Measurements from ENCODE around the gene TUSC2.
A peak's percentile ranks its signal among the peaks of the same experiment; 100 is the strongest.

The TUSC2 gene

DNA sequence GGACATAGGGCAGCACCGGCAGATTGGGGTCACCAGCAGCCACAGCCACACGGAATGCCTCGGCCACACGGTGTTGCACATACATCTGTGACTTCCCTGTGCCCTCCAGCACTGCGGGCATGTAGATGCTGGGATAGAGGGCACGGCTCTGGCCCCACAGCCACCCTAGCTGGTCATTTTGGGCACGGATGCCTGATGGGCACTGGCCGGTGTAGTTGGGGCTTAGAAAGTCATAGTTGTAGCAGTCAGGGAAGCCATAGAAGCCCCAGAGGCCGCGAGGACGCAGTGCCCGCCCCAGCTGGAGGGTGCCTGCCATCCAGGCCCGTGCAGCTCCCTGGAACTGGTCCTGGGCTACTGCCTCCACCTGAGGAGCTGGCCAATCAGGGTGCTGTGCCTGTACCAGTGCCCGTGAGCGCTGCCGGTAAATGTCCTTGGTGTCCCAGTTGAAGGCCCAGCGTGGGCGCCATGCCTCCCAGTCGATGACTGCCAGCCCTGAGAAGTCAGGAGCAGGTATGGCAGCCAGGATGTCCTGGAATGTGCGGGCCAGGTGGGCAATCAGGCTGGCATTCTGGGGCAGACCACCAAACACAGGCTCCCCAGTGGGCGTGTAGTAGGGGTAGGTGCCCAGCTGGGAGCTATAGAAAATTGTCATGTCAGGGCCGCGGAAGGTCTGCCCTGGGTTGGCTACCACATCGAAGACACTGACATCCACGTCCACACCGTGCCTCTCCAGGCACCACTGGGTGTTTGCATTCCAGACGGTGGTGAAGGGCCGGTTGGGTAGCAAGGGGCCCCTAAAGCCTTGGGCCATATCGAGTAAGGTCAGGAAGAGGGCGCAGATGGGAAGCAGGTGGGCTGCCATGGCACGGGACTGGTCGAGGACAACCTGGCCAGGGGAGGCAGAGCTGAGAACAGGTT, 25.7 kb downstream of the TUSC2 start:
- Histone ChIP-seq H3K36me3 (ENCODE audit: control insufficient read depth in 1 of 2, insufficient read depth in 2 of 2, low read length in 2 of 2) (no peaks in the 10 kb centered on the region), H3K27me3 (ENCODE audit: control insufficient read depth in 1 of 2, insufficient read depth in 2 of 2, low read length in 2 of 2) (no peaks in the 10 kb centered on the region), H3K27ac (ENCODE audit: low read depth, low read length) (peak overlapping the region; percentile 62), H3K4me1 (ENCODE audit: control insufficient read depth in 1 of 2, insufficient read depth in 2 of 2, low read length in 2 of 2) (peaks cover 31 to 38% of the 10 kb centered on the region in 2 donors), H3K9me3 (ENCODE audit: control insufficient read depth in 1 of 2, low read length in 2 of 2) (no peaks in the 10 kb centered on the region), H3K4me3 (ENCODE audit: low read depth in 1 of 2, low read length in 2 of 2) (peak overlapping the region; percentile 35 to 36), H3K9ac (ENCODE audit: low read depth in 1 of 2, low read length in 2 of 2) (peak overlapping the region in 1 of 2 donors; percentile 32)

DNA sequence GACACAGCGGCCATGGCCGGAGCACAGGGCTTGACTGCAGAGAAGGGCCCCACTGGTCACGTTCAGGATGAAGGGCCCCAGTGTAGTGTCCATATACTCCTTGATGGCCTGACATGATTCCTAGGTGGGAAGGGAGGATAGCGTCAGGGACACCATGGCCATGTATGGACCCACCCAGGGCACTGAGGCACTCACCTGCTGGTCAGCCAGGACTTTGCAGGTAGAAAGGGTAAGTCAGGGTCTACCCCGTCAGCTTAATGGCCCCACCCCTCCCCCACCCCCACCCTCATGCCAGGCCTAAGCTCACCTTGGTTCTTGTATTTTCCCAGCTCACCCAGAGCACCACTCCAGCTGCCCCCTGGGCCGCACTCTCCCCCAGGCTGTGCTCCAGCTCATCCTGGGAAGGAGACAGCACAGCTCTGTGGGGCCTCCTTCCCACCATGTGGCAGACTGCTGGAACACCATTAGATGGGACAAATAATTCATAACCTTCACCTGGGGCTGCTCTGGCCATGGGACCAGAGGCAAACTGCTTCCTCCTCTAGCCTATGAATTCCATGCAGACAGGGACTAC, 27.3 kb downstream of the TUSC2 start:
- H3K9ac ChIP-seq (ENCODE audit: low read depth in 1 of 2, low read length in 2 of 2), result peak overlapping the region; percentile 75 to 76
- peak overlapping the region; percentile 62 to 74 for H3K4me3 ChIP-seq (ENCODE audit: low read depth in 1 of 2, low read length in 2 of 2)
- H3K4me1 ChIP-seq (ENCODE audit: control insufficient read depth in 1 of 2, insufficient read depth in 2 of 2, low read length in 2 of 2), result peaks cover 31 to 39% of the 10 kb centered on the region in 2 donors
- H3K9me3 ChIP-seq (ENCODE audit: control insufficient read depth in 1 of 2, low read length in 2 of 2), result no peaks in the 10 kb centered on the region
- H3K27me3 ChIP-seq (ENCODE audit: control insufficient read depth in 1 of 2, insufficient read depth in 2 of 2, low read length in 2 of 2), result no peaks in the 10 kb centered on the region
- H3K36me3 ChIP-seq (ENCODE audit: control insufficient read depth in 1 of 2, insufficient read depth in 2 of 2, low read length in 2 of 2), result no peaks in the 10 kb centered on the region
- peak overlapping the region; percentile 85 for H3K27ac ChIP-seq (ENCODE audit: low read depth, low read length)

DNA sequence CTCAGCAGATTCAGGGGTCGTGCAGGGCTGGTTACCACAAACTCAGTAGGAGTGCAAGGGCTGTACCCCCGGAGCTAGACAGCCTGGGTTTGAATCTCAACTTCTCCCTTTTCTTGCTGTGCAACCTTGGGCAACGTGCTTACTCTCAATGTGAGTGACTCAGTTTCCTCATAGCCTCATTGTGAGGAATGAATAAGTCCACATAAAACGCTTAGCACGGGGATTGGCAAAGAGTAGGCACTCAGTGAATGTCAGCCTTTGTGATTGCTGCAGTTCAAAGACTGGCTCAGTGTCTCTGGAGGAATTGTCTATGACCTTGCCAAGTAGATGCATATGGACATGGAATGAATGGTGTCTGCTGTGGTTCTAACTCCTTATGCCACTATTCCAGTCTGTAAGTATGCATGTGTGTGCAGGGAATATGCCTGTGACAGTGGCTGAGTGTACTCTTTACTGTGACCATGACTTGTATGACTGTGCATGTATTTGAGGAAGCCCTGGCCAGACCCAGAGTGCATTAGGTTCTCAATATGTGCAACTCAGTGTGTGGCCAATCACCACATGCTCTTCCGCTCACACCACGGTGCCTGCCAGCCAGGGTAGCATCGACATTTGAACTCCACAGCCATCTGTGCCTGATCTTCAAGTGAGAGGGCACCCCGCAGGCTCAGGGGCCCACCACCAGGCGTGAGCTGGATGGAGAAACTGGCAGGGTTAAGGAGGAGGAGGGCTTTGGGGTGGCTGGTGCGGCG, 27.9 kb downstream of the TUSC2 start:
- H3K4me1 ChIP-seq (ENCODE audit: control insufficient read depth in 1 of 2, insufficient read depth in 2 of 2, low read length in 2 of 2), result peaks cover 31 to 39% of the 10 kb centered on the region in 2 donors
- peak overlapping the region; percentile 62 to 74 for H3K4me3 ChIP-seq (ENCODE audit: low read depth in 1 of 2, low read length in 2 of 2)
- peak overlapping the region; percentile 85 for H3K27ac ChIP-seq (ENCODE audit: low read depth, low read length)
- no peaks in the 10 kb centered on the region for H3K27me3 ChIP-seq (ENCODE audit: control insufficient read depth in 1 of 2, insufficient read depth in 2 of 2, low read length in 2 of 2)
- peak overlapping the region; percentile 75 to 76 for H3K9ac ChIP-seq (ENCODE audit: low read depth in 1 of 2, low read length in 2 of 2)
- no peaks in the 10 kb centered on the region for H3K9me3 ChIP-seq (ENCODE audit: control insufficient read depth in 1 of 2, low read length in 2 of 2)
- no peaks in the 10 kb centered on the region for H3K36me3 ChIP-seq (ENCODE audit: control insufficient read depth in 1 of 2, insufficient read depth in 2 of 2, low read length in 2 of 2)

DNA sequence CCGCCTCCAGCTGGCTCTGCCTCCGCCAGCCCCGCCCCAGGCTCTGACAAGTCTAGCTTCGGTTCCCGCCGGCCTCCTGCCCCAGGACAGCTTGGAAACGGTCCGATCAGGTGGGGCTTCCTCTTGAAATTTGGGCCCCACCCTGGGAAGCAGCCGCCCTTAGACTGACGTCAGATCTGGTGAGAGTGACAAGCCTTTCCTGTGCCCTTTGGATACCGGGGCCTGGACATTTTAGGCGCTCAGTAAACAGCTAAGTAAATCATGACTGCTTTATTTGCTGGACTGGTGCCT, 28.4 kb downstream of the TUSC2 start:
- Histone ChIP-seq H3K9ac (ENCODE audit: low read depth in 1 of 2, low read length in 2 of 2) (peak overlapping the region; percentile 75 to 76), H3K27ac (ENCODE audit: low read depth, low read length) (peak overlapping the region; percentile 85), H3K27me3 (ENCODE audit: control insufficient read depth in 1 of 2, insufficient read depth in 2 of 2, low read length in 2 of 2) (no peaks in the 10 kb centered on the region), H3K36me3 (ENCODE audit: control insufficient read depth in 1 of 2, insufficient read depth in 2 of 2, low read length in 2 of 2) (no peaks in the 10 kb centered on the region), H3K4me1 (ENCODE audit: control insufficient read depth in 1 of 2, insufficient read depth in 2 of 2, low read length in 2 of 2) (peaks cover 31 to 39% of the 10 kb centered on the region in 2 donors), H3K9me3 (ENCODE audit: control insufficient read depth in 1 of 2, low read length in 2 of 2) (no peaks in the 10 kb centered on the region), H3K4me3 (ENCODE audit: low read depth in 1 of 2, low read length in 2 of 2) (peak overlapping the region; percentile 62 to 74)

DNA sequence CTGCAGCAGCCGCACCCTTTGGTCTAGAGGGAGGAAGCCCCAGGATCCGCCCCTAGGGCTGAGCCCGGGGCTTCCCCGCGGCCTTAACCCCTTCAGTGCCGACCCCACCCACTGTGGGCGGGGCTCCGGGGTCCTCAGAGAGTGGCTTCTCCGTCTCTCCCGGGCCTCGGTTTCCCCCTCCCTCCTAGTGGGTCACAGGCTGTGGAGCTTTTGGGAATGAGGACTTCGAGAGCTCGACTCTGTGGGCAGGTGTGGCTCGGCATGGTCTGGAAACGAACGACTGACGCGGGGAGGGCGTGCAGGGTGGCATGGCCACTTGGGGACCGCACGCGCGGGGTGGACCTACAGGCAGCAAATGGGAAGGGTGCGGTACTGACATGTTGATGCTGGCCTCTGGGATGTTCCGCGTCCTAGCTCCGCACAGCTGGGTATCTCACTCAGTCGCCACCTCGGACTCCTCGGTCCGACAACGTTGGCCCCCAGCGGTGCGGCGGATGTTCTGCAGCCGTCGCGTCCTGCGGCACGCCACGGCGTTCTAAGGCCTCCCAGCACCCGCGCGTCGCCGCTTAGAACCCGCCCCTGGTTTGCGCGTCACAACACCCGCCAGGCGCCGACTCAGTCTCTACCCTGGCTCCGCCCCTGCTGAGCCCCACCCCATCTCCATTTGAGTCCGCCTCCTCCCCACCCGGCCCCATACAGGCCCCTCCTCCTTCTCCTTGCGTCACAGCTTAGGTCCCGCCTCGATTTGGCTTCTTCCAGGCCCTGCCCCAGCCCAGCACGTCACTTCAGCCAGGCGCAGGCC, 29.0 kb downstream of the TUSC2 start, which contains the start of the genes HYAL3 and NAA80:
Gene HYAL3 (minus strand): TSS at position 570 of the 802 bp plus-strand sequence. CDS start 3,803 bp downstream, outside the sequence.
Gene NAA80 (minus strand): TSS at position 570 of the 802 bp plus-strand sequence. CDS start 1,942 bp downstream, outside the sequence.
- Histone ChIP-seq H3K9me3 (ENCODE audit: control insufficient read depth in 1 of 2, low read length in 2 of 2) (no peaks in the 10 kb centered on the region), H3K4me1 (ENCODE audit: control insufficient read depth in 1 of 2, insufficient read depth in 2 of 2, low read length in 2 of 2) (peaks cover 31 to 39% of the 10 kb centered on the region in 2 donors), H3K4me3 (ENCODE audit: low read depth in 1 of 2, low read length in 2 of 2) (peak within 1 kb of the TSS; percentile 87 to 93), H3K36me3 (ENCODE audit: control insufficient read depth in 1 of 2, insufficient read depth in 2 of 2, low read length in 2 of 2) (no peaks in the 10 kb centered on the region), H3K9ac (ENCODE audit: low read depth in 1 of 2, low read length in 2 of 2) (peak within 1 kb of the TSS; percentile 89 to 97), H3K27me3 (ENCODE audit: control insufficient read depth in 1 of 2, insufficient read depth in 2 of 2, low read length in 2 of 2) (no peaks in the 10 kb centered on the region), H3K27ac (ENCODE audit: low read depth, low read length) (peak within 1 kb of the TSS; percentile 93)

DNA sequence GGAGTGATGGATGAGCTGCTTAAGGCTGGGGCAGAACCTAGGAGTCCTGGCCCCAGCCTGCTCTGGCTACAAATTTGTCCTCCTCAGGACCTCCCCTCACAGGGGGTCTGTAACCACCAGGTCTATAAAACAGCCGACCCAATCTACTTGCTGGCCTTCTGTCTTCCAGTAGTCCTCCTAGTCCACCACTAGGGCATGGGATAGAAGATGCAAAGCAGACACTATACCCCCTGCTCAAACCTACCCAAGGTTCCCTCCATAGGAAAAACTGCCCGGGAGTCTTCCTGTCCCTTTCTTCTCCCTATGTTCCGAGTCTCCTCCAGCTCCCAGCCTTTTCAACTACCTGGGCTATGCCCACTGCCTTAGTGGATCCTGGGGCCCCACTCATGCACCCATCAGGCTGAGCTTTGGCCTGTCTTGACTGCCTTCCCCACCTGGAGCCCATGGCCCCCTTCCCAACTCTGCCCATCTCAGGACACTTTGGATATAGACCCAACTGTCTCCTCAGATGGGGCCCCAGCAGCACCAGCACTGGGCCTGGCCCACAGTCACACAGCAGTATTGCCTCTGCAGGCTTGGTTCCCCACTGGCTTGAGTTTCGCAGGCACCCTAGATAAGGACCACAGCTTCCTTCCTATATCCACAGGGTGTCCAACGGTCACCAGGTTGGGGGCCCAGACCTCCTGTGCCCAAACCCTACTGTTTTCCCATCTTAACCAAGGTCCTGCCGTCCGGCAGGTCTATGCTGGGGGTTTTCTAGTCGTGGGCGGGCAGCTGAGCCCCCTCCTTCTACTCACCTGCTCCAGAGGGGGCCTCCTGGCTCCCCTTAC, 29.9 kb downstream of the TUSC2 start:
- Histone ChIP-seq H3K9me3 (ENCODE audit: control insufficient read depth in 1 of 2, low read length in 2 of 2) (no peaks in the 10 kb centered on the region), H3K4me1 (ENCODE audit: control insufficient read depth in 1 of 2, insufficient read depth in 2 of 2, low read length in 2 of 2) (peaks cover 28 to 39% of the 10 kb centered on the region in 2 donors), H3K27ac (ENCODE audit: low read depth, low read length) (peak overlapping the region; percentile 93), H3K36me3 (ENCODE audit: control insufficient read depth in 1 of 2, insufficient read depth in 2 of 2, low read length in 2 of 2) (no peaks in the 10 kb centered on the region), H3K9ac (ENCODE audit: low read depth in 1 of 2, low read length in 2 of 2) (peak overlapping the region; percentile 89 to 97), H3K4me3 (ENCODE audit: low read depth in 1 of 2, low read length in 2 of 2) (peak overlapping the region; percentile 87 to 93), H3K27me3 (ENCODE audit: control insufficient read depth in 1 of 2, insufficient read depth in 2 of 2, low read length in 2 of 2) (no peaks in the 10 kb centered on the region)

DNA sequence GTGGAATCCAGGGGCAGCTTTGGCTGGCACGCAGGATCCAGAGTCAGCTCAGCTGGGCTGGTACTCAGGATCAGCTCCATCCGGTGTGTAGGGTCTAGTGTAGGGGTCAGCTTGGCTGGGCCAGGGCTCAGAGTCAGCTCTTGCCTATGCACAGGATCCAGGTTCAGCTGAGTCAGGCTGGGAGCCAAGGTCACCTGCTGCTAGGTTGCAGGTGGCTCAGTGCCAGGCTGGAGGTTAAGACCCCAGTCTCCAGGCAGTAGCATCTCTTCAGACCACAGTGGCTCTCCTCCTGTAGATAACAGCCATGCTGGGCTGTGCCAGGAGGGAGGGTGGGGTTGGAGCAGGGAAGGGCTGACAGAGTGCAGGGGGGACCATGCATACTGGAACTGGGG, 30.6 kb downstream of the TUSC2 start:
- H3K9me3 ChIP-seq (ENCODE audit: control insufficient read depth in 1 of 2, low read length in 2 of 2), result no peaks in the 10 kb centered on the region
- H3K4me1 ChIP-seq (ENCODE audit: control insufficient read depth in 1 of 2, insufficient read depth in 2 of 2, low read length in 2 of 2), result peaks cover 32 to 38% of the 10 kb centered on the region in 2 donors
- no peak overlapping the region for H3K4me3 ChIP-seq (ENCODE audit: low read depth in 1 of 2, low read length in 2 of 2)
- no peaks in the 10 kb centered on the region for H3K36me3 ChIP-seq (ENCODE audit: control insufficient read depth in 1 of 2, insufficient read depth in 2 of 2, low read length in 2 of 2)
- no peak overlapping the region for H3K9ac ChIP-seq (ENCODE audit: low read depth in 1 of 2, low read length in 2 of 2)
- H3K27ac ChIP-seq (ENCODE audit: low read depth, low read length), result no peak overlapping the region
- H3K27me3 ChIP-seq (ENCODE audit: control insufficient read depth in 1 of 2, insufficient read depth in 2 of 2, low read length in 2 of 2), result no peaks in the 10 kb centered on the region

DNA sequence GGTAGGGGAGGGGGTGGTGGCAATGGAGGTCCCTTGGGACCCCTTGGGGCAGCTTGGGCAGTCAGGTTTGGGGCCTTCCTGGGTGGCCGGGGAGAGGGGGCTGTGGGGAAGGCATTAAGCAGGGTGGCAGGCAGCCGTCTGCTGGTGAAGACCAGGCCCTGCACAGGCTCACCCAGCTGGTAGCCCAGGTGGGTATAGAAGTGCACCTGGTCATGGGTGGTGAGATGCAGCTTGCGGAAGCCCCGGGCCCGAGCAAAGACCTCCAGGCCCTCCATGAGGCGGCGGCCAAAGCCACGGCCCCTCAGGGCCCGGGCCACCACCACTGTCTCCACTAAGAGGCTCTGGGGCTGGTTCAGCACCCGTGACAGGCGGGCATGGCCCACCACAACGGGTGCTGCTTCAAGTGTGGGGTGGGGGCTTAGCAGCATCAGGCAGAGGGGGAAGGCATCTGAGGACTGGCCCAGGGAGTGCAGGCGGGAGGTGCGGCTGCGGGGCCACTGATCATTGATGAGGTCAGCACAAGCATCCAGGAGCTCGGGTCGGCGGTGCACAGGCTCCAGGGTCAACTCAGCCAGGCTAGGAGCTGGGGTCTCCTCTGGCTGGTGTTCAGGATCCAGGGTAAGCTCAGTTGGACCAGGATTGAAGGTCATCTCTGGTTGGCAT, 31.2 kb downstream of the TUSC2 start:
- Histone ChIP-seq H3K4me1 (ENCODE audit: control insufficient read depth in 1 of 2, insufficient read depth in 2 of 2, low read length in 2 of 2) (peaks cover 32 to 38% of the 10 kb centered on the region in 2 donors), H3K27ac (ENCODE audit: low read depth, low read length) (no peak overlapping the region), H3K9ac (ENCODE audit: low read depth in 1 of 2, low read length in 2 of 2) (no peak overlapping the region), H3K36me3 (ENCODE audit: control insufficient read depth in 1 of 2, insufficient read depth in 2 of 2, low read length in 2 of 2) (no peaks in the 10 kb centered on the region), H3K9me3 (ENCODE audit: control insufficient read depth in 1 of 2, low read length in 2 of 2) (no peaks in the 10 kb centered on the region), H3K4me3 (ENCODE audit: low read depth in 1 of 2, low read length in 2 of 2) (no peak overlapping the region), H3K27me3 (ENCODE audit: control insufficient read depth in 1 of 2, insufficient read depth in 2 of 2, low read length in 2 of 2) (no peaks in the 10 kb centered on the region)

Measured in duodenal mucosa (tissue), 2 donors.